IPS-NIHi7 (cell line): ENCODE measurements around the gene FAM47C.
"Not testable (repeated sequence)": the region's sequence is repeated elsewhere in the genome, so short reads cannot be mapped to it uniquely, and the experiment has no call there.

ENCODE experiments used
- DNase-seq: peaks from one replicate; pipeline ENCODE4 v3.0.0; 2012; ENCODE audit warnings: mixed read lengths; ENCODE audit errors: extremely low spot score

FAM47C gene

GRCh38 chrX:37008182-37008581, at the start of gene FAM47C:
Gene FAM47C, plus strand, starts transcription at chrX:37008366. Its CDS starts 45 bp downstream, at chrX:37008411.
- DNase-seq: not testable (repeated sequence)

GRCh38 chrX:36961590-36961989, 46.6 kb upstream of the FAM47C start:
- no peak for DNase-seq

GRCh38 chrX:36963069-36963808, 44.9 kb upstream of the FAM47C start:
- no peak for DNase-seq

GRCh38 chrX:36963852-36964251, 44.3 kb upstream of the FAM47C start:
- DNase-seq: no peak

- DNase-seq: no peak
Observed at GRCh38 chrX:36973575-36973974, 34.6 kb upstream of the FAM47C start.

GRCh38 chrX:36974911-36975310, 33.3 kb upstream of the FAM47C start:
- DNase-seq: no peak

- DNase-seq: no peak
Observed at GRCh38 chrX:36978886-36979285, 29.3 kb upstream of the FAM47C start.

- DNase-seq: no peak
Observed at GRCh38 chrX:36983831-36984230, 24.3 kb upstream of the FAM47C start.

GRCh38 chrX:36985416-36986209, 22.6 kb upstream of the FAM47C start:
- peak; percentile 15 for DNase-seq

- DNase-seq: no peak
Observed at GRCh38 chrX:36986231-36986630, 21.9 kb upstream of the FAM47C start.

- not testable (repeated sequence) for DNase-seq
Observed at GRCh38 chrX:36987212-36987611, 21.0 kb upstream of the FAM47C start.

- peak; percentile 34 for DNase-seq
Observed at GRCh38 chrX:37000140-37000539, 8.0 kb upstream of the FAM47C start.

GRCh38 chrX:37010496-37010895, 2.3 kb downstream of the FAM47C start:
- no peak for DNase-seq

GRCh38 chrX:37034260-37034659, 26.1 kb downstream of the FAM47C start:
- DNase-seq: not testable (repeated sequence)

- not testable (repeated sequence) for DNase-seq
Observed at GRCh38 chrX:37036674-37037220, 28.6 kb downstream of the FAM47C start.

- not testable (repeated sequence) for DNase-seq
Observed at GRCh38 chrX:37038814-37039213, 30.6 kb downstream of the FAM47C start.

- DNase-seq: not testable (repeated sequence)
Observed at GRCh38 chrX:37042956-37043885, 35.1 kb downstream of the FAM47C start.

- no peak for DNase-seq
Observed at GRCh38 chrX:37047776-37048175, 39.6 kb downstream of the FAM47C start.

GRCh38 chrX:37057572-37057971, 49.4 kb downstream of the FAM47C start:
- DNase-seq: not testable (repeated sequence)

GRCh38 chrX:37060999-37061398, 52.8 kb downstream of the FAM47C start:
- DNase-seq: peak; percentile 64
